Fibroblast of mammary gland (primary cell): ENCODE measurements around the gene ORAI2.

Experiments
- DNase-seq: peaks from one replicate; pipeline ENCODE4 v3.0.0-alpha.2; 2010; ENCODE audit warnings: low read depth
- H3K4me3 ChIP-seq: 2 replicates; pipeline ENCODE4 v1.5.1; 2011; ENCODE audit warnings: low read depth, mild to moderate bottlenecking, low read length, moderate library complexity; ENCODE audit not compliant: control insufficient read depth
- TF ChIP-seq, protein P1 (sequence below): conservative IDR thresholded peaks from 2 replicates; pipeline ENCODE4 v1.5.1; 2011; ENCODE audit warnings: low read depth, low read length, inconsistent platforms; ENCODE audit not compliant: control insufficient read depth, insufficient read depth

Gene ORAI2

GRCh38 chr7:102424129-102424551, 9.2 kb upstream of the ORAI2 start:
- no peak for DNase-seq
- TF ChIP-seq, protein P1, sequence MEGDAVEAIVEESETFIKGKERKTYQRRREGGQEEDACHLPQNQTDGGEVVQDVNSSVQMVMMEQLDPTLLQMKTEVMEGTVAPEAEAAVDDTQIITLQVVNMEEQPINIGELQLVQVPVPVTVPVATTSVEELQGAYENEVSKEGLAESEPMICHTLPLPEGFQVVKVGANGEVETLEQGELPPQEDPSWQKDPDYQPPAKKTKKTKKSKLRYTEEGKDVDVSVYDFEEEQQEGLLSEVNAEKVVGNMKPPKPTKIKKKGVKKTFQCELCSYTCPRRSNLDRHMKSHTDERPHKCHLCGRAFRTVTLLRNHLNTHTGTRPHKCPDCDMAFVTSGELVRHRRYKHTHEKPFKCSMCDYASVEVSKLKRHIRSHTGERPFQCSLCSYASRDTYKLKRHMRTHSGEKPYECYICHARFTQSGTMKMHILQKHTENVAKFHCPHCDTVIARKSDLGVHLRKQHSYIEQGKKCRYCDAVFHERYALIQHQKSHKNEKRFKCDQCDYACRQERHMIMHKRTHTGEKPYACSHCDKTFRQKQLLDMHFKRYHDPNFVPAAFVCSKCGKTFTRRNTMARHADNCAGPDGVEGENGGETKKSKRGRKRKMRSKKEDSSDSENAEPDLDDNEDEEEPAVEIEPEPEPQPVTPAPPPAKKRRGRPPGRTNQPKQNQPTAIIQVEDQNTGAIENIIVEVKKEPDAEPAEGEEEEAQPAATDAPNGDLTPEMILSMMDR: no peak
- H3K4me3 ChIP-seq: no peak overlapping the region

- H3K4me3 ChIP-seq: no peak overlapping the region
- DNase-seq: no peak
- TF ChIP-seq, protein P1: no peak
These were observed 8.6 kb upstream of the ORAI2 start for GRCh38 chr7:102424787-102425218.

GRCh38 chr7:102425639-102426267, 7.6 kb upstream of the ORAI2 start:
- H3K4me3 ChIP-seq: no peak overlapping the region
- TF ChIP-seq, protein P1: no peak
- no peak for DNase-seq

GRCh38 chr7:102426268-102427018, 6.9 kb upstream of the ORAI2 start:
- TF ChIP-seq, protein P1: no peak
- no peak overlapping the region for H3K4me3 ChIP-seq
- DNase-seq: no peak

- TF ChIP-seq, protein P1: no peak
- H3K4me3 ChIP-seq: no peak overlapping the region
- no peak for DNase-seq
These were observed 6.4 kb upstream of the ORAI2 start for GRCh38 chr7:102427019-102427405.

DNA sequence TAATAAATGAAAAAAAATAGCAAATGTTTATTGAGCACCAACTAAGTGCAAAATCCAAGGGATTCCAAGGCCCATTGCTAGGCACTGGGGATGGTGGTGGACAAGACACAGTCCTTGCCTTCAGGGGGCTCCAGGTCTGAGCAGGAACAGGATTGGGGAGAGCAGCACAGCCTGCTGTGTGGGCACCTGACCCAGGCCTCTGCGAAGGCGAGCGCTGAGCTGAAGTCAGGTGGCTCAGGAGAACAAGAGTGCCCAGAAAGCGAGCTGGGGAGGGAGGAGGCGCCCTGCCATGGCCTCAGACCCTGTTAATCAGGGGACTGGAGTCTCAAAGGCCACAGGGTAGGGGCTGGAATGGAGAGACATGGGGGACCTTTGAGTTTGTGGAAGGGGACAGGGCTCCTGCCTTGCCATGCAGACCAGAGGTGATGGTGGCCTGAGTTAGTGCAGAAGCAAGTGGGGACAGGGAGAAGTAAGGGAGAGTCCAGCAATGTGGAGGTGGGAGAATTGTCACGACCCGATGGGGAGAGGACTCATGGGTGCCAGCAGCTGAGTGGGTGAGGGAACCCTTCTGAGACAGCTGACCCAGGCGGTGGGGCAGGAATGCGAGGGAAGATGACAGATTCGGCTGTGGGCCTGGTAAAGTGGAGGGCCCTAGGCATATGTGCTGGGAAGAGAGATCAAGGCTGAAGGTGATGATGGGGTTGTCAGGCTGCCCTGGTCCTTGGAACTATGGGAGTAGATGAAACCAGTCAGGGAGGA, 4.1 kb upstream of the ORAI2 start:
- TF ChIP-seq, protein P1: no peak
- no peak overlapping the region for H3K4me3 ChIP-seq
- no peak for DNase-seq
